Memory B cell (primary cell): ENCODE results near the gene DLG1.

Source experiments
- ATAC-seq: fragments of 150-1000 bp; cut with Tn5 transposase; 2 replicates; pipeline ENCODE4 v1.10.0; 2021; ENCODE audit warnings: low read depth, mild to moderate bottlenecking, moderate library complexity
- DNase-seq, 2 donors: peaks; one replicate each; pipeline ENCODE4 v3.0.0; 2022; ENCODE audit warnings: low spot score in 2 of 2
- H3K27ac Mint-ChIP-seq: one replicate; pipeline ENCODE4 v1.8.0; 2022; ENCODE audit warnings: mild to moderate bottlenecking, moderate library complexity, mixed read lengths
- H3K27me3 Mint-ChIP-seq: one replicate; pipeline ENCODE4 v1.8.0; 2022; ENCODE audit warnings: mixed read lengths
- H3K36me3 Mint-ChIP-seq: one replicate; pipeline ENCODE4 v1.8.0; 2022; ENCODE audit warnings: mild to moderate bottlenecking, mixed read lengths
- H3K4me1 Mint-ChIP-seq: one replicate; pipeline ENCODE4 v1.8.0; 2022; ENCODE audit warnings: mixed read lengths
- H3K4me3 Mint-ChIP-seq: one replicate; pipeline ENCODE4 v1.8.0; 2022; ENCODE audit warnings: mild to moderate bottlenecking, moderate library complexity, mixed read lengths
- H3K9me3 Mint-ChIP-seq: one replicate; pipeline ENCODE4 v1.8.0; 2022; ENCODE audit warnings: mixed read lengths

Gene DLG1

GRCh38 chr3:197006860-197007259, 291.6 kb downstream of the DLG1 start:
- DNase-seq (no peak), ATAC-seq (no peak)
- H3K27ac Mint-ChIP-seq, result no peak overlapping the region
- H3K27me3 Mint-ChIP-seq, result peaks cover 6% of the 10 kb centered on the region
- no peak overlapping the region for H3K4me3 Mint-ChIP-seq
- H3K36me3 Mint-ChIP-seq, result no peaks in the 10 kb centered on the region
- H3K4me1 Mint-ChIP-seq, result peaks cover 3% of the 10 kb centered on the region
- no peaks in the 10 kb centered on the region for H3K9me3 Mint-ChIP-seq

GRCh38 chr3:197006446-197006845, 292.0 kb downstream of the DLG1 start:
- Mint-ChIP-seq H3K36me3 (no peaks in the 10 kb centered on the region), H3K9me3 (no peaks in the 10 kb centered on the region), H3K4me1 (peaks cover 3% of the 10 kb centered on the region), H3K4me3 (no peak overlapping the region), H3K27ac (no peak overlapping the region), H3K27me3 (peaks cover 6% of the 10 kb centered on the region)
- DNase-seq (no peak), ATAC-seq (no peak)

DNA sequence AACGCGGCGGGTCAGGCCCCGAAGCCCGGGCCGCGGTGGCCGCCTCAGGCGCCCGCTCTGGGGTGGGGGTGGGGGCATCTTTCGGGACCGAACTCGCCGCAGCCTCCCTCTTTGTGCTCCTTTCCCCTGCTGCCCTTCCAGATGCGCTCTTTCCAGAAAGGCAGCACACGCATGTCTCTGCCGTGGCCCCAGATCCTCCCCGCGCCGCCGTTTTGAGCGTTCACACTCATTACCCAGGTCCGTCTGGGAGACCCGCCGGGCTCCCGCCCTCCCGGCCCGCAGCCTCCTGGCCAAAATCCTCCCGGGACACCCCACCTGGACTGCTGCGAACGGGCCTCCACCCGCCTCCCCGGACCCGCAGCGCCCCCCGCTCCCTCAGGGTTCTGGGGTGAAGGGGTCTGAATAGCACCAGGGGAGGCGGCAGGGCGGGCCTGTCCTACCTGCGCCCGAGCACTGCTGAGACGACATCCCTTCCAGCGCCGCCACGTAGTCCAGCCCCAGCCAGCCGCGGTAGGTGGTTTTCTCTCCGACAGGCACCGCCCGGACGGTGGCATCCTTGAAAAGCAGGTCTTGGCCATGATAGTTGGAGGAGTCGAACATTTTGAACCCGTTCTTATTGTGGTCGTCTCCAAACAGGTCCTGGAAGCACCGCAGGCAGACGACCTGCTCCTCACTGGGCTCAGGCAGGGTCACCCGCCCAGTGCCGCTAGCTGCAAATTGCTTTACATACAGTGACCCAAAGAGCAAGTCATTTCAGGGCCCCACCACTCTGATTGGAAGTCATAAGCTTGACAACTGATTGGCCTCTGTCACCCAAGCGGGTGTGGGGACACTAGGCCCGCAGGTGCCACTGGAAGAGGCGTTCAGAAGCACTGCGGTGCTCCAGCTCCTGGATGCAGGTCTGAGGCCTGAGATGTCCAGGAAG, 294.7 kb downstream of the DLG1 start:
- peak; percentile 2 for ATAC-seq
- Mint-ChIP-seq H3K4me1 (peaks cover 3% of the 10 kb centered on the region), H3K27ac (no peak overlapping the region), H3K9me3 (no peaks in the 10 kb centered on the region), H3K36me3 (no peaks in the 10 kb centered on the region), H3K27me3 (peaks cover 3% of the 10 kb centered on the region), H3K4me3 (peak overlapping the region; percentile 87)
- no peak for DNase-seq

- Mint-ChIP-seq H3K27ac (no peak overlapping the region), H3K4me3 (no peak overlapping the region), H3K27me3 (peaks cover 3% of the 10 kb centered on the region), H3K4me1 (peaks cover 3% of the 10 kb centered on the region), H3K9me3 (no peaks in the 10 kb centered on the region), H3K36me3 (no peaks in the 10 kb centered on the region)
- ATAC-seq, result peak; percentile 79
- DNase-seq, result peak; percentile 84 to 93
These were observed 295.5 kb downstream of the DLG1 start for GRCh38 chr3:197002701-197003454.

GRCh38 chr3:197001972-197002700, 296.3 kb downstream of the DLG1 start:
- Mint-ChIP-seq H3K4me1 (peaks cover 3% of the 10 kb centered on the region), H3K9me3 (no peaks in the 10 kb centered on the region), H3K4me3 (peak overlapping the region; percentile 82), H3K36me3 (no peaks in the 10 kb centered on the region), H3K27me3 (peaks cover 3% of the 10 kb centered on the region), H3K27ac (peak overlapping the region; percentile 43)
- ATAC-seq (peak; percentile 2), DNase-seq (no peak)

- H3K27ac Mint-ChIP-seq, result peak overlapping the region; percentile 43
- no peaks in the 10 kb centered on the region for H3K9me3 Mint-ChIP-seq
- peak overlapping the region; percentile 82 for H3K4me3 Mint-ChIP-seq
- peaks cover 3% of the 10 kb centered on the region for H3K4me1 Mint-ChIP-seq
- no peak for ATAC-seq
- peaks cover 3% of the 10 kb centered on the region for H3K27me3 Mint-ChIP-seq
- no peak for DNase-seq
- no peaks in the 10 kb centered on the region for H3K36me3 Mint-ChIP-seq
These were observed 297.1 kb downstream of the DLG1 start for GRCh38 chr3:197001106-197001971.

- H3K36me3 Mint-ChIP-seq, result no peaks in the 10 kb centered on the region
- peaks cover under 1% of the 10 kb centered on the region for H3K27me3 Mint-ChIP-seq
- ATAC-seq (no peak), DNase-seq (no peak)
- no peak overlapping the region for H3K27ac Mint-ChIP-seq
- H3K4me1 Mint-ChIP-seq, result peaks cover 3% of the 10 kb centered on the region
- no peak overlapping the region for H3K4me3 Mint-ChIP-seq
- H3K9me3 Mint-ChIP-seq, result no peaks in the 10 kb centered on the region
These were observed 298.2 kb downstream of the DLG1 start for GRCh38 chr3:197000211-197000610.

- Mint-ChIP-seq H3K9me3 (no peaks in the 10 kb centered on the region), H3K36me3 (no peaks in the 10 kb centered on the region), H3K27me3 (no peaks in the 10 kb centered on the region), H3K4me3 (no peak overlapping the region), H3K4me1 (peaks cover 3% of the 10 kb centered on the region), H3K27ac (no peak overlapping the region)
- ATAC-seq (no peak), DNase-seq (no peak)
These were observed 299.2 kb downstream of the DLG1 start for GRCh38 chr3:196998966-196999760.

DNA sequence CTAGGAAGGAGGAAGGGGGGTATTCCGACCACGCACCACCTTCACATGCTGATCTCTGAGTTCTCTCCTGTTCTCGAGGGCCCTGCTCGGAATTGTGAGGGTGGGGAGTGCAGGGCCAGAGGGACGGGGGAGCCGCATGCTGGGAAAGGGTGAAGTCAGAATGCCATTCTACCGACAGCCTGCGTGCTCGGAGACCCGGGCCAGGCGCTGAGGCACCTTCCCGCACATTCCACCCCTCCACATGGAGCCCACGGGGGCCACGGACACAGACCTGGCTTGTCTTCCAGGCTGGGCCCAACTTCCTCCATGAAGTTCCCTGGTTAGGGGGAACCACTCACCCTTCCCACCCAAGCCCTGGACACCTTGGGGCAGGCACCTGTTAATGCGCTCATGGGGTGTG, 301.1 kb downstream of the DLG1 start:
- Mint-ChIP-seq H3K36me3 (no peaks in the 10 kb centered on the region), H3K27ac (no peak overlapping the region), H3K9me3 (no peaks in the 10 kb centered on the region), H3K27me3 (no peaks in the 10 kb centered on the region), H3K4me1 (no peaks in the 10 kb centered on the region), H3K4me3 (no peak overlapping the region)
- ATAC-seq (no peak), DNase-seq (no peak)

- Mint-ChIP-seq H3K4me1 (no peaks in the 10 kb centered on the region), H3K36me3 (no peaks in the 10 kb centered on the region), H3K4me3 (no peak overlapping the region), H3K27me3 (no peaks in the 10 kb centered on the region), H3K27ac (no peak overlapping the region), H3K9me3 (no peaks in the 10 kb centered on the region)
- DNase-seq (no peak), ATAC-seq (no peak)
These were observed 301.8 kb downstream of the DLG1 start for GRCh38 chr3:196996454-196997265.

- ATAC-seq (no peak), DNase-seq (no peak)
- Mint-ChIP-seq H3K4me3 (no peak overlapping the region), H3K9me3 (no peaks in the 10 kb centered on the region), H3K4me1 (no peaks in the 10 kb centered on the region), H3K27ac (no peak overlapping the region), H3K27me3 (no peaks in the 10 kb centered on the region), H3K36me3 (no peaks in the 10 kb centered on the region)
These were observed 302.6 kb downstream of the DLG1 start for GRCh38 chr3:196995646-196996355.

- Mint-ChIP-seq H3K27me3 (no peaks in the 10 kb centered on the region), H3K36me3 (no peaks in the 10 kb centered on the region), H3K9me3 (no peaks in the 10 kb centered on the region), H3K4me3 (no peak overlapping the region), H3K27ac (no peak overlapping the region), H3K4me1 (no peaks in the 10 kb centered on the region)
- no peak for ATAC-seq
- DNase-seq, result no peak
These were observed 303.4 kb downstream of the DLG1 start for GRCh38 chr3:196995027-196995426.
